ENCODE data around the gene CTNNBL1. TPM values are rescaled to one million over a fixed set of nuclear protein-coding genes. Genes with fewer than 3 reads are reported as not detected.

CTNNBL1 gene
- total and polyA plus RNA-seq, 3 donors from 2014 or later = 50.4 to 119 (median 61.0) TPM

DNA sequence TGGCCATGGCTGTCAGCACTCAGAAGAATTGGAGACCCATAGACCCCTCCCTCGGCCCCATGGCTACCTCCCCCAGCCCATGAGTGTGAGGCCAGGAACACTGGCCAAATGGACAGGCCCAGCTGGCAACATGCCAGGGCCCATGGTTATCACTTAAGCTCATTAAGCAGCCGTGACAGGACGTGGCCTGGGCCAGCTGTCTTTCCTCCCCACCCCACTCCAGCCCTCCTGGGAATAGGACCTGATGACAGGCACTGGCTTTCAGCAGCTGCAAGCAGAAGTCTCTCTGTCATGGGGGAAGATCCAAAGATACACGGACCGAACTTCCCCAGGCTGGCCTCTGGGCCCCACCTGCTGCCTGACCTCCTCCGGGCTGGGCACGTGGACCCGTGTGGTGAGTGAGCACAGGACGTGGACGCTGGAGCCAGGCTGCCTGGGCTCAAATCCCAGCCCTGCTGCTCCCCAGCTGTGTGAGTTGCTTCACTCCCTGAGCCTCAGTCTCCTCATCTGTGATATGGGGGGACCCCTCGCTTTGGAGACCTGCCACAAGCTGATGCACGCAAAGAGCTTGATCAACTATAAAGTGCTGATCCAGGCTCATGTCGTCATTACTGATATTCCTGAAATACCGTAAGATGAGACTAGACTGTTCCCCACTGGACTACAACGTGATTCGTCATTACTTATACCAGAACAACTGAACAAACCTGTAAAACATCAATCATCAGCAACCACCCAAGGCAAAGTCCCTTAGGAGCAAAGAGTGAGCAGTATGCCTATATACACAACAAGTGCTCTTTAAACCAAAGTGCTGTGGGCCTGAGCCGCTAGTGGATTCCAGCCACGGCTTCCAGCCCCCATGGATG lies 187.1 kb downstream of the CTNNBL1 start:
- peak; percentile 34 for DNase-seq
- H3K4me3 ChIP-seq = no peak overlapping the region
- no peaks in the 10 kb centered on the region for H3K9me3 ChIP-seq
- no peaks in the 10 kb centered on the region for H3K36me3 ChIP-seq (ENCODE audit: low read depth, missing control alignments)
- intact Hi-C loops (cut with DNase I; ENCODE audit: low total_unique reads) = no loop called here
- WGBS, 2 donors = 54 to 63% methylated on average over 8 to 18 of the region's 18 CpGs
- no peaks in the 10 kb centered on the region for H3K27me3 ChIP-seq
- H3K27ac ChIP-seq = no peak overlapping the region
- peaks cover under 1% of the 10 kb centered on the region for H3K4me1 ChIP-seq
- TF ChIP-seq, protein P1, sequence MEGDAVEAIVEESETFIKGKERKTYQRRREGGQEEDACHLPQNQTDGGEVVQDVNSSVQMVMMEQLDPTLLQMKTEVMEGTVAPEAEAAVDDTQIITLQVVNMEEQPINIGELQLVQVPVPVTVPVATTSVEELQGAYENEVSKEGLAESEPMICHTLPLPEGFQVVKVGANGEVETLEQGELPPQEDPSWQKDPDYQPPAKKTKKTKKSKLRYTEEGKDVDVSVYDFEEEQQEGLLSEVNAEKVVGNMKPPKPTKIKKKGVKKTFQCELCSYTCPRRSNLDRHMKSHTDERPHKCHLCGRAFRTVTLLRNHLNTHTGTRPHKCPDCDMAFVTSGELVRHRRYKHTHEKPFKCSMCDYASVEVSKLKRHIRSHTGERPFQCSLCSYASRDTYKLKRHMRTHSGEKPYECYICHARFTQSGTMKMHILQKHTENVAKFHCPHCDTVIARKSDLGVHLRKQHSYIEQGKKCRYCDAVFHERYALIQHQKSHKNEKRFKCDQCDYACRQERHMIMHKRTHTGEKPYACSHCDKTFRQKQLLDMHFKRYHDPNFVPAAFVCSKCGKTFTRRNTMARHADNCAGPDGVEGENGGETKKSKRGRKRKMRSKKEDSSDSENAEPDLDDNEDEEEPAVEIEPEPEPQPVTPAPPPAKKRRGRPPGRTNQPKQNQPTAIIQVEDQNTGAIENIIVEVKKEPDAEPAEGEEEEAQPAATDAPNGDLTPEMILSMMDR (IDR thresholded peaks at IDR 0.05) = no peak
- TF ChIP-seq POLR2A (IDR thresholded peaks at IDR 0.05) = no peak

DNA sequence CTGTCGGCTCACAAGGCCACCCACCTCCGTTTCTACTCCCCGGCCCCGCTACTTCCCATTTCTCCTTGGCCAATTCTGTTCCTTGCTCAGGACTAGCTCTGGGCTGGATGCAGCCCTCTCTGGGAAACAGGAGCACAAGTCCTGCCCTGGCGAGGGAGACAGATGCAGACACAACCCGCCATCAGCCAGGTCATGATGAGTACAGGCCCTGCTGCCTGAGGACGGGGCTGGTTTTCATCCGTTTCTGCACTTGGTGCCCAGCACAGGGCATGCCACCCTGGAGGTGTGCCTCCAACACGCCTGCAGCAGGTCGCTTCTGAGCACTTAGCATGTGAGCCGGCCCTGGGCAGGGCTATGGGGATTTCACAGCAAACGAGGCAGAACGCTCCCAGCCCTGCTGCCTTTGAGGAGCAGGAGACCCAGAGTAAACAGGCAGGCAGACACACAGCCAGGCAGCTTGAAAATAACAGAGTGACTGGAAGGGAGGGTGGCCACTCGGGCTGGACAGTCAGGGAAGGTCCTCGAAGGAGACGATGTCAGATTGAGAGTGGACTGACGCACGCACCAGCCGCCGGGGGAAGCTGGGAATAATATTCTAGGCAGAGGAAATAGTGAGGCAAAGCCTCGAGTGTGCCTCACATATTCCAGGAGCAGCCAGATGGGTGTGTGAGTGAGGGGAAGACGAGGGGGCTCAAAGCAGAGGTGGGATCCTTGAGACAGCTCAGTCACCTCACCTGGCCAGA lies 187.9 kb downstream of the CTNNBL1 start:
- no peak for DNase-seq
- intact Hi-C loops (cut with DNase I; ENCODE audit: low total_unique reads) = no loop called here
- H3K4me3 ChIP-seq = no peak overlapping the region
- H3K27ac ChIP-seq = no peak overlapping the region
- peaks cover 9% of the 10 kb centered on the region for H3K4me1 ChIP-seq
- H3K9me3 ChIP-seq = no peaks in the 10 kb centered on the region
- 82 to 87% methylated on average over 18 to 22 of the region's 22 CpGs for WGBS, 2 donors
- H3K27me3 ChIP-seq = no peaks in the 10 kb centered on the region
- no peaks in the 10 kb centered on the region for H3K36me3 ChIP-seq (ENCODE audit: low read depth, missing control alignments)
- TF ChIP-seq POLR2A (IDR thresholded peaks at IDR 0.05) = no peak

DNA sequence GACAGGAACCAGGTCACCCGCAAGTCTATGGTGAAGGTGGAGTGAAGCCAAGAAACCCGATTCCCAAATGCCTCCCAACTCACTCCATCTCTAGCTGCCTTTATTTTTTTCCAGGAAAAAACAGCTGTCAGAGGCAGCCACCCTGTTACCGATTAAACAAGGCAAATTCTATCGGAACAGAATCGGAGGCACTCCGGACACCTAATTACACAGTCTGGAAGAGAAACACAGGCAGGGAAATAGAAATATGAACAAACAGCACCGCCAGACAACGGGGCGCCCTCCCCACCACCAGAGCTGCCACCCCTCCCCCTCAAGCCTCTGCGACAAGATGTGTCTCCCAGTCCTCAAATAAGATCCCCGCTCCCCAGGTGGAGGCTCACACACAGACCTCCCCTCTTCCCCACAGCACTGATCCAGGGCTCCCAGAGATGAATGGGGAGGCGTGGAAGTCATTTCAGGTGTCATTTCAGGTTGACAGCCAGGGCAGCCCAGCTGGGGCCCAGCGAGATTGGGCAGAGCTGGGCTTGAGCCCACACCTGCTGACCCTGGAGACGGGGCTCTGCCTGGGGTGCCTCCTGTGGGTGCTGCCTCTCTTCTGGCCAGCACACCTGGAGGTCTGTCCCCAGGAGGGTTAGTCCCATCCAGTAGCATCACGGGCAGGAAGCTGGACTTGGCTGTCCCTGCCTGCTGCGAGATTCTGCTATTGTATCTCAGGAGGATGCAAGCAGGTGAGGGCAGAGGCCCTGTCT lies 189.3 kb downstream of the CTNNBL1 start:
- Histone ChIP-seq H3K4me3 (no peak overlapping the region), H3K27ac (no peak overlapping the region), H3K36me3 (ENCODE audit: low read depth, missing control alignments) (no peaks in the 10 kb centered on the region), H3K9me3 (no peaks in the 10 kb centered on the region), H3K27me3 (no peaks in the 10 kb centered on the region), H3K4me1 (peaks cover 14% of the 10 kb centered on the region)
- 87 to 91% methylated on average over 13 to 16 of the region's 16 CpGs for WGBS, 2 donors
- no peak for DNase-seq
- intact Hi-C loops (cut with DNase I; ENCODE audit: low total_unique reads) = no loop called here
- no peak for TF ChIP-seq POLR2A (IDR thresholded peaks at IDR 0.05)
- TF ChIP-seq, protein P1 (IDR thresholded peaks at IDR 0.05) = no peak

DNA sequence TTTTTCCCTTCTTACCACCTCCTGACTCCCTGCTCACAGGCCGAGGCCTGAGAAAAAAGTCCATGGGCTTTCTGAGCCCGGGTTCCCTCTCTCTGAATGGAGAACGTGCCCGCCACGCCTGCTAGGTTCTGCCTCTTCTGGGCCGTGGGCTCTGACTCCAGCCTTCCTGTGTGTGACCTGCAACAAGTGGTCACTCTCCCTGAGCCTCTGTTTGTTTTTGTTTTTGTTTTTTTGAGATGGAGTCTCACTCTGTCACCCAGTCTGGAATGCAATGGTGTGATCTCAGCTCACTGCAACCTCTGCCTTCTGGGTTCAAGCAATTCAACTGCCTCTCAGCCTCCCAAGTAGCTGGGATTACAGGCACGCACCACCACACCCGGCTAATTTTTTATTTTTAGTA lies 191.2 kb downstream of the CTNNBL1 start:
- DNase-seq = no peak
- Histone ChIP-seq H3K4me1 (peaks cover 14% of the 10 kb centered on the region), H3K4me3 (no peak overlapping the region), H3K27ac (no peak overlapping the region), H3K9me3 (no peaks in the 10 kb centered on the region), H3K36me3 (ENCODE audit: low read depth, missing control alignments) (no peaks in the 10 kb centered on the region), H3K27me3 (no peaks in the 10 kb centered on the region)
- intact Hi-C loops (cut with DNase I; ENCODE audit: low total_unique reads) = no loop called here
- TF ChIP-seq, protein P1 (IDR thresholded peaks at IDR 0.05) = no peak
- no peak for TF ChIP-seq POLR2A (IDR thresholded peaks at IDR 0.05)
- WGBS, 2 donors = 89 to 95% methylated on average over 8 of the region's 8 CpGs

All from testis (tissue), 3 donors.